HG03575 (cell line): Measurements from ENCODE around the gene HOXA4.

Experiments
- ATAC-seq: cut with Tn5 transposase; IDR thresholded peaks from one replicate; pipeline ENCODE4 v1.9.1; 2021; ENCODE audit not compliant: unreplicated experiment, insufficient number of reproducible peaks, low FRiP score; ENCODE audit errors: extremely low read depth

HOXA4 gene

DNA sequence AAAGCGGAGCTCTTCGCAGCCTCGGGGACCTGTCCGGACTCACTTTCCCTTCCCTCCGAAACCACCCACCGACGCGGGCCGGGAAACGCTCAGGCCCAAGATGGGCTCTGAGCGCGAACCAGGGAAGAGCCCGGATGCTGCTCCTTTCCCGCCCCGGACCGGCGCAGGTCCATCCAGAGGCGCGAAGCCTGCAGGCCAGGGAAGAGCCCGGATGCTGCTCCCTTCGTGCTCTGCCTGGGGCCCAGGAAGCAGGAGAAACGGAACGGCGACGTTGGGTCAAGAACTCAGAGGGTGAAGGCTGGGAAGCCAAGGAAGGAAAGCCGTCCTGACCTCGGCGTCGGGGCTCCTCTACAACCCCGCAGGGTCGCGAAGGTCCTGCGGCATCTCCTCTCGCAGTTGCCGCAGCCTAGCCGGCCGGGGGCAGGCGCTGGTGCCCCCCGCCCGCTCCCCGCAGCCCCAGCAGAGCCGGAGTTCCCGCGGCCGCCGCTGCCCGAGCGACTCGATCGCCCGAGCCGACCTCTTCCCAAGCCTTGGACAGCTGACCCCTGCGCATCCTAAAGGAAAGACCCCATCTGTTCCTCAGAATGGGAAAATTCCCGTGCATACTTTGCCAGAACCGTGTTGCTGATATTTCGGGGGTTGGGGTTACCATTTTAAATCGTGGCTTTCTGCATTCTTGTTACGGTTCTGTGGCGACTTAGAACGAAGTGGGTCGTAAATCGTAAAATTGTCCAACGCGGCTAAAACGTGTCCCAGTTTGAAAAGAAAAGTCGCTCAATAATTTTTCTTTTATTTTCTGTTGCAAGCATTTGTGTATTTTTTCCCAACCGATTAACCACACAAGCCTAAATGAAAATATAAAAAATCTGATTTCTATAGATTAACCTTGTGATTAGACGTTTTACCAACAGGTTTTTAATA lies 42.3 kb downstream of the HOXA4 start:
- no peak for ATAC-seq

DNA sequence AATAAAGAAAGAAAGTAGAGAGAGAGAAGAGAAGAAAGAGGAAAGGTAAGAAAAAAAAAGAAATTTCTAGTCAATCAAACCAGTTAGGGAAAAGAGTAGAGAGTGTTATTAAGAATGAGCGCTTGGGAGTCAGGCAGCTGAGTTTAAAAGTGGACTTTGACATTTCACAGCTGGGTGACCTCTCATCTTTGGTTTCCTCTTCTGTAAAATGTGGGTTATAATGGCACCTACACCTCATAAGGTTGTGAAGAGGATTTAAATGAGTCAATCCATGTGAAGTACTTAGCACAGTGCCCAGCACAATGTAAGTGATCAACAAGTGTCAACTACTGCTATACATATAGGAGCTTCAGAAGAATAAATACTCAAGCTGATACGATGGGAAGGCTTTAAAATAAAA lies 46.9 kb downstream of the HOXA4 start:
- ATAC-seq = no peak

DNA sequence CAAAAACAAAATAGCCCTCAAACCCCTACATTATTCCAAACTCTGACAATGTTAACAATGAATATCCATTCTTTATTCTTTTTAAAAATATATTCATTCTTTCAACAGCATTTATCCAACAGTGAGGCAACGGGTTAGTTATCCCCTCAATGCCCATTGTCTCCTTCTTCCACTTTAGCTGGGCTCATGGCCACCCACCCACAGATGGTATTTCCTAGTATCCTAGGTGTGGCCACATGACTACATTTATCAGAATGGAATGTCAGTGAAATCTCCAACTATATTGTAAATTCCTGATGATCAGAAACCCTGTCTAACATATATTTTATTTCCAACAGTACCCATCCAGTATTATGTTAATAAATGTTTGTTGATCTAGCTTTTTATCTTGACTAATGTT lies 48.4 kb downstream of the HOXA4 start:
- no peak for ATAC-seq

DNA sequence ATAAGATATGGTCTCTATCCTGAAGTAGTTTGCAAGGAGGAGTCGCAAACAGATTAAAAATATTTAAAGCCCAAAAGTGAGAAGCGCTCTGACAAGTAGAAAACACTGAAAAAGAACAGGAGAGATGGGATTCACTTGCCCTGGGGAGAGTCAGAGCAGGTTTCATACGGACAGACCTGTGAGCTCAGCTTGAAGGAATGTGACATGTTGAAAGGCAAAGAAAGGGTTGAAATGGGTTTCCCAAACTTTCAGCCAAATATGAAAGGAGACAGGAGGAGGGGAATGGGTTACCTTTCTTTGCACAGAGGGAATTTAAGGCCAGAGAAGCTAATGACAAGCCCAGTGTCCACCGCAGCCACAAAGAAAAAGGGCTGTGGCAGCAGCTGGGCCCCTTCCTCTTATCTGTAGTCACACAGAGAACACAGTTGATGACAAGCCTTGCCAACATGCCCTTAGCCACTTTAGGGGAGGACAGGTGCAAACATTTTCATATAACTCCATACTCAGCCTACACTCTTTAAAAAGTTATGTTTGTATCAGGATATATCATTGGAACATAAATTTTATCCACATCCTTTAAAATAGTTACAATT lies 49.6 kb downstream of the HOXA4 start:
- ATAC-seq = no peak

DNA sequence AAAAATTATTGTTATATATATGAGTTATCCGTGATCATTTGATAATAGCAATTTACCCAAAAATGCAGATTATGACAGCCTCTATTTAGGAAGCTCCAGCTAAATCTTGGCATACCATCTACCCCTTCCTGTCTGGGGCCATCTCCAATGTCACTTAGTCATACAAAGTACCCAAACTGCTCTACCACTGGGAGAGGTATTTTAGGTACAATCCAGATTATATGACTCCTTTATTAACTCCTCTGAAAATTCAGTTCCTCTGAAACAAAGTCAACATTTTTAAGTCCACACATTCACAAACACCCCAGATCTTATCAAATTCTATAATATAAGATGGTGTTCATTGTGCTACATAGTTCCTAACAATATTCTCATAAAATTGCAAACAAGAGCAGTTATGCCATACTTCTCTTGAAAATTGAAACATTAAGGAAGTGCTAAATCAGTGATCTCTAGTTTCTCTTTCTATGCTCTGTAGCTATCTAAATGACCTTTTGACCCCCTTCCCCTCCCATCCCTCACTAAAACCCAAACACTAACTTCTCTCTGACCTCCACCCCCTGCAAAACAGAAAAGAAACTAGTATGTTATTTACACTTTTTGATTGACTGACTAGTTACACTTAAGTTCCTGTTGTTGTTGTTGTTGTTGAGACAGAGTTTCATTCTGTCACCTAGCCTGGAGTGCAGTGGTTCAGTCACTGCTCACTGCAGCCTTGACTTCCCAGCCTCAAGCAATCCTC lies 51.2 kb downstream of the HOXA4 start:
- ATAC-seq = no peak

DNA sequence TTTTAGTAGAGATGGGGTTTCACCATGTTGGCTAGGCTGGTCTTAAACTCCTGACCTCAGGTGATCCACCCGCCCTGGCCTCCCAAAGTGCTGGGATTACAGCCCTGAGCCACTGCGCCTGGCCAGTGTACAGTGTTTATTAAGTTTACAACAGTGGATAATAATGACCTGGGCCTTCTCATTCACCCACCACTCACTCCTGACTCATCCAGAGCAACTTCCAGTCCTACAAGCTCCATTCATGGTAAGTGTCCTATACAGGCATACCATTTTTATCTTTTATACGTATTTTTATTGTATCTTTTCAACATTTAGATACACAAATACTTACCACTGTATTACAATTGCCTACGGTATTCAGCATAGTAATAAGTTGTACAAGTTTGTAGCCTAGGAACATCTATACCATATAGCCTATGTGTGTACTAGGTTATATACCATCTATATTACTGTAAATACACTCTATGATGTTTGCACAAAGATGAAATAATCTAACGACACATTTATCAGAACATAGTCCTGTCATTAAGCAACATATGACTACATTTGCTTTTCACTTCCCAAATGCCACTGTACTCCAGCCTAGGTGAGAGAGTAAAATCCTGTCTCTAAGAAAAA lies 51.8 kb downstream of the HOXA4 start:
- ATAC-seq = no peak
